ENCODE results near the gene AURKA. TPM values are rescaled to one million over a fixed set of nuclear protein-coding genes. Genes with fewer than 3 reads are reported as not detected.
"Not testable (repeated sequence)": the region's sequence is repeated elsewhere in the genome, so short reads cannot be mapped to it uniquely, and the experiment has no call there.

AURKA gene
- total RNA-seq, 3 donors from 2014 or later (not counting 1 experiment from before 2014, with no cell fraction given), result 1.5 to 2.9 (median 2.0) TPM

- peaks cover 21% of the 10 kb centered on the region for H3K4me1 ChIP-seq (ENCODE audit: control insufficient read depth, insufficient read depth, low read length)
- H3K36me3 ChIP-seq (ENCODE audit: control insufficient read depth, insufficient read depth, low read length), result peaks cover 25% of the 10 kb centered on the region
- Mint-ChIP-seq H3K4me3 (no peak overlapping the region), H3K27me3 (ENCODE audit: low read depth in 2 of 2) (no peaks in the 10 kb centered on the region), H3K9me3 (no peaks in the 10 kb centered on the region), H3K4me1 (peaks cover 12 to 23% of the 10 kb centered on the region in 2 donors), H3K36me3 (peaks cover 12% of the 10 kb centered on the region), H3K27ac (no peak overlapping the region)
- DNase-seq (peak in 1 of 2 donors; percentile 61), ATAC-seq (no peak)
- peak overlapping the region; percentile 74 for H3K27ac ChIP-seq (ENCODE audit: low read length)
- no peaks in the 10 kb centered on the region for H3K27me3 ChIP-seq (ENCODE audit: control insufficient read depth, insufficient read depth, low read length)
- TF ChIP-seq CTCF (IDR thresholded peaks at IDR 0.05), result no peak
- intact Hi-C loops (cut with micrococcal nuclease), result loop anchor here (1.0 to 2.0 kb wide), 2 partner anchors 20 to 75 kb away; partner anchors contain the start of genes CASS4 and RTF2
- peak overlapping the region; percentile 91 for H3K4me3 ChIP-seq (ENCODE audit: low read length)
- H3K9me3 ChIP-seq (ENCODE audit: control insufficient read depth, insufficient read depth, low read length), result no peaks in the 10 kb centered on the region
- under 1% methylated on average over 14 of the region's 18 CpGs for WGBS (ENCODE audit: insufficient coverage)
These were observed 967 bp upstream of the AURKA start for GRCh38 chr20:56392881-56393482.

- WGBS (ENCODE audit: insufficient coverage), result 0% methylated on average over 29 of the region's 29 CpGs
- TF ChIP-seq CTCF (IDR thresholded peaks at IDR 0.05), result no peak
- Histone ChIP-seq H3K36me3 (ENCODE audit: control insufficient read depth, insufficient read depth, low read length) (peaks cover 12% of the 10 kb centered on the region), H3K4me1 (ENCODE audit: control insufficient read depth, insufficient read depth, low read length) (peaks cover 21% of the 10 kb centered on the region), H3K9me3 (ENCODE audit: control insufficient read depth, insufficient read depth, low read length) (no peaks in the 10 kb centered on the region), H3K4me3 (ENCODE audit: low read length) (peak overlapping the region; percentile 91), H3K27ac (ENCODE audit: low read length) (peak overlapping the region; percentile 74), H3K27me3 (ENCODE audit: control insufficient read depth, insufficient read depth, low read length) (no peaks in the 10 kb centered on the region)
- ATAC-seq, result peak; percentile 23 to 31 (median 23)
- no peaks in the 10 kb centered on the region for H3K9me3 Mint-ChIP-seq
- H3K4me1 Mint-ChIP-seq, result peaks cover 12 to 23% of the 10 kb centered on the region in 2 donors
- intact Hi-C loops (cut with micrococcal nuclease), result loop anchor here (1.0 to 2.0 kb wide), 2 partner anchors 21 to 77 kb away; partner anchors contain the start of genes CASS4 and RTF2
- DNase-seq, result no peak
- H3K27me3 Mint-ChIP-seq (ENCODE audit: low read depth in 2 of 2), result no peaks in the 10 kb centered on the region
- no peak overlapping the region for H3K27ac Mint-ChIP-seq
- H3K4me3 Mint-ChIP-seq, result no peak overlapping the region
- no peaks in the 10 kb centered on the region for H3K36me3 Mint-ChIP-seq
These were observed 351 bp downstream of the AURKA start for GRCh38 chr20:56391596-56392131.

GRCh38 chr20:56391037-56391436 is 978 bp downstream of the AURKA start:
- no peak for TF ChIP-seq CTCF (IDR thresholded peaks at IDR 0.05)

GRCh38 chr20:56390396-56390795 is 1.6 kb downstream of the AURKA start:
- H3K4me3 Mint-ChIP-seq; ATAC-seq; intact Hi-C loops (cut with micrococcal nuclease); H3K27me3 ChIP-seq (ENCODE audit: control insufficient read depth, insufficient read depth, low read length); H3K9me3 ChIP-seq (ENCODE audit: control insufficient read depth, insufficient read depth, low read length); DNase-seq; H3K4me3 ChIP-seq (ENCODE audit: low read length); H3K27ac ChIP-seq (ENCODE audit: low read length); H3K27me3 Mint-ChIP-seq (ENCODE audit: low read depth in 2 of 2); H3K9me3 Mint-ChIP-seq; H3K36me3 ChIP-seq (ENCODE audit: control insufficient read depth, insufficient read depth, low read length); H3K27ac Mint-ChIP-seq; H3K36me3 Mint-ChIP-seq: not testable (repeated sequence)
- 99% methylated on average over 9 of the region's 9 CpGs for WGBS (ENCODE audit: insufficient coverage)
- H3K4me1 Mint-ChIP-seq, result peaks cover 12 to 20% of the 10 kb centered on the region in 2 donors
- peaks cover 21% of the 10 kb centered on the region for H3K4me1 ChIP-seq (ENCODE audit: control insufficient read depth, insufficient read depth, low read length)

More at GRCh38 chr20:56391037-56391436, 978 bp downstream of the AURKA start:
- H3K27ac ChIP-seq (ENCODE audit: low read length), result no peak overlapping the region
- intact Hi-C loops (cut with micrococcal nuclease), result no loop called here
- Mint-ChIP-seq H3K27me3 (ENCODE audit: low read depth in 2 of 2) (no peaks in the 10 kb centered on the region), H3K36me3 (no peaks in the 10 kb centered on the region), H3K4me1 (peaks cover 12 to 23% of the 10 kb centered on the region in 2 donors), H3K9me3 (no peaks in the 10 kb centered on the region), H3K4me3 (no peak overlapping the region), H3K27ac (no peak overlapping the region)
- H3K4me1 ChIP-seq (ENCODE audit: control insufficient read depth, insufficient read depth, low read length), result peaks cover 21% of the 10 kb centered on the region
- ATAC-seq (no peak), DNase-seq (no peak)
- WGBS (ENCODE audit: insufficient coverage), result 41% methylated on average over 10 of the region's 10 CpGs
- H3K27me3 ChIP-seq (ENCODE audit: control insufficient read depth, insufficient read depth, low read length), result no peaks in the 10 kb centered on the region
- H3K9me3 ChIP-seq (ENCODE audit: control insufficient read depth, insufficient read depth, low read length), result no peaks in the 10 kb centered on the region
- no peak overlapping the region for H3K4me3 ChIP-seq (ENCODE audit: low read length)
- peaks cover 6% of the 10 kb centered on the region for H3K36me3 ChIP-seq (ENCODE audit: control insufficient read depth, insufficient read depth, low read length)

Measured in natural killer cell (primary cell).